Endothelial cell of umbilical vein (primary cell): ENCODE measurements around the gene EXOC3L1. TPM values are rescaled to one million over a fixed set of nuclear protein-coding genes. Genes with fewer than 3 reads are reported as not detected.

Experiments used
- BruUV-seq: library from RNA; stranded (reverse); fragments of 400-500 nt; replicated peaks from 2 replicates; lab custom pipeline; 2021; lab: Mats Ljungman, UMichigan
- CTCF ChIA-PET: fragments of 300-600, 350-600 bp; sonication (Branson Sonifier 250); formaldehyde crosslinking; loops from one replicate; lab custom pipeline; 2021; ENCODE audit warnings: antibody characterized with exemption, inconsistent platforms; lab: Charles Lee
- POLR2A ChIA-PET: fragments of 300-600, 350-600 bp; sonication (Branson Sonifier 250); formaldehyde crosslinking; loops from one replicate; lab custom pipeline; 2021; ENCODE audit warnings: antibody characterized with exemption, inconsistent platforms; lab: Charles Lee
- DNase-seq: peaks from one replicate; pipeline ENCODE4 v3.0.0-alpha.2; 2011; ENCODE audit warnings: low read depth, low spot score
- FAIRE-seq: peaks from 2 replicates; lab custom pipeline; 2011; peaks lifted over from hg19 to GRCh38; lab: Jason Lieb, UNC
- H2AFZ ChIP-seq: 2 replicates; pipeline ENCODE4 v1.6.0; 2012; ENCODE audit warnings: low read depth, low read length, control low read depth, inconsistent platforms
- H3K27ac ChIP-seq: 2 replicates; pipeline ENCODE4 v1.5.1; 2011; ENCODE audit warnings: low read depth, mild to moderate bottlenecking, control low read depth, low read length, moderate library complexity; ENCODE audit not compliant: insufficient read depth
- H3K27me3 ChIP-seq, 2 experiments: 2 replicates each; pipeline versions ENCODE4 v1.6.0 to v1.6.1; 2011; ENCODE audit warnings: low read length in 2 of 2, mixed read lengths in 1 of 2; ENCODE audit not compliant: control insufficient read depth in 2 of 2, insufficient read depth in 2 of 2
- H3K36me3 ChIP-seq, 2 experiments: 2 replicates in 1 of 2; 3 replicates in 1 of 2; pipeline ENCODE4 v1.5.1; 2011; ENCODE audit warnings: low read length in 2 of 2, mild to moderate bottlenecking in 1 of 2, moderate library complexity in 1 of 2; ENCODE audit not compliant: control insufficient read depth in 2 of 2, insufficient read depth in 2 of 2; ENCODE audit errors: extremely low read depth in 1 of 2
- H3K4me1 ChIP-seq: 3 replicates; pipeline ENCODE4 v1.5.1; 2011; ENCODE audit warnings: mild to moderate bottlenecking, low read length; ENCODE audit not compliant: control insufficient read depth, insufficient read depth; ENCODE audit errors: extremely low read depth
- H3K4me2 ChIP-seq: 2 replicates; pipeline ENCODE4 v1.6.1; 2011; ENCODE audit warnings: low read length, control low read depth, mixed read lengths; ENCODE audit not compliant: insufficient read depth
- H3K4me3 ChIP-seq, 3 experiments: fragments of 200-600 bp in 1 of 3; sonication (generic), shearing (Covaris generic) in 1 of 3; replicated peaks in 1 of 3; 2 replicates each; pipeline ENCODE4 v1.5.1; 2011 to 2016; ENCODE audit warnings: control low read depth in 3 of 3, low read length in 3 of 3, mild to moderate bottlenecking in 2 of 3, inconsistent platforms in 1 of 3, low read depth in 1 of 3, moderate library complexity in 1 of 3; ENCODE audit not compliant: insufficient read depth in 1 of 3
- H3K79me2 ChIP-seq: 2 replicates; pipeline ENCODE4 v1.6.0; 2012; ENCODE audit warnings: low read length, inconsistent platforms; ENCODE audit not compliant: control insufficient read depth, insufficient read depth
- H3K9ac ChIP-seq: replicated peaks from 2 replicates; pipeline ENCODE3; 2011; ENCODE audit warnings: low read length, control low read depth; ENCODE audit not compliant: insufficient read depth; ENCODE audit errors: extremely low read depth
- H3K9me1 ChIP-seq: replicated peaks from 3 replicates; pipeline ENCODE4 v1.6.0; 2011; ENCODE audit warnings: mild to moderate bottlenecking, low read length; ENCODE audit not compliant: control insufficient read depth, insufficient read depth; ENCODE audit errors: extremely low read depth
- H3K9me3 ChIP-seq: replicated peaks from 2 replicates; pipeline ENCODE4 v1.5.1; 2012; ENCODE audit warnings: low read length, inconsistent platforms; ENCODE audit not compliant: control insufficient read depth, insufficient read depth
- H4K20me1 ChIP-seq: replicated peaks from 2 replicates; pipeline ENCODE3; 2011; ENCODE audit warnings: mild to moderate bottlenecking, low read length; ENCODE audit not compliant: control insufficient read depth, insufficient read depth; ENCODE audit errors: extremely low read depth
- CTCF ChIP-seq, 2 donors: IDR thresholded peaks; 1 replicate in 1 of 2; 2 replicates in 1 of 2; pipeline ENCODE4 v1.5.1; 2011; ENCODE audit warnings: low read length in 2 of 2, mild to moderate bottlenecking in 2 of 2, moderate library complexity in 2 of 2, control low read depth in 1 of 2, inconsistent platforms in 1 of 2, low read depth in 1 of 2; ENCODE audit not compliant: insufficient read depth in 1 of 2; ENCODE audit errors: extremely low read depth in 1 of 2
- EZH2 ChIP-seq: IDR thresholded peaks from 2 replicates; pipeline ENCODE4 v1.6.1; 2012; ENCODE audit warnings: borderline replicate concordance, low read depth, mild to moderate bottlenecking, moderate library complexity, low read length, inconsistent platforms; ENCODE audit not compliant: severe bottlenecking
- FOS ChIP-seq: IDR thresholded peaks from 2 replicates; pipeline ENCODE4 v1.6.1; 2011; ENCODE audit warnings: mild to moderate bottlenecking, low read length, moderate library complexity, borderline replicate concordance; ENCODE audit not compliant: insufficient read depth
- GATA2 ChIP-seq: IDR thresholded peaks from 2 replicates; pipeline ENCODE4 v1.7.0; 2011; ENCODE audit warnings: low read depth, mild to moderate bottlenecking, moderate library complexity, mixed read lengths, low read length; ENCODE audit not compliant: insufficient read length, insufficient read depth
- JUN ChIP-seq: IDR thresholded peaks from 2 replicates; pipeline ENCODE4 v1.6.1; 2011; ENCODE audit warnings: borderline replicate concordance, low read depth; ENCODE audit not compliant: insufficient read length, insufficient read depth
- MYC ChIP-seq: IDR thresholded peaks from one replicate; pipeline ENCODE4 v1.6.1; 2011; ENCODE audit warnings: mild to moderate bottlenecking, low read depth, low read length
- POLR2A ChIP-seq: IDR thresholded peaks from 2 replicates; pipeline ENCODE4 v1.6.1; 2012; ENCODE audit warnings: low read depth, mild to moderate bottlenecking, control low read depth, low read length
- POLR2AphosphoS5 ChIP-seq: IDR thresholded peaks from 2 replicates; pipeline ENCODE4 v1.6.1; 2012; ENCODE audit warnings: low read depth, mild to moderate bottlenecking, control low read depth, low read length, moderate library complexity; ENCODE audit not compliant: insufficient read depth
- dilution Hi-C: fragments of 300-500 bp; cut with MboI; formaldehyde crosslinking; loops from one replicate; pipeline ENCODE4 v1.15.0; 2019; ENCODE audit warnings: low sequenced_read_pairs; ENCODE audit not compliant: extremely low pct_ligation_motif_present
- intact Hi-C: fragments of 100-400 bp; cut with micrococcal nuclease; formaldehyde crosslinking; loops from one replicate; pipeline ENCODE4 v1.10.0; 2022
- polyA plus RNA-seq, 4 experiments: library from polyadenylated mRNA; depleted of rRNA in 3 of 4; stranded (reverse) in 3 of 4; unstranded in 1 of 4; fragments of >200 nt; gene quantifications; 2 replicates each; pipeline versions ENCODE4 v1.2.1 to v1.2.3, GENCODE V29; 2011 to 2012; ENCODE audit warnings: missing spikeins in 1 of 4
- total RNA-seq: library from RNA; stranded (reverse); gene quantifications from 2 replicates; pipeline ENCODE4 v1.2.3, GENCODE V29; 2021
- TF ChIP-seq, protein P1 (sequence below): IDR thresholded peaks from 2 replicates; pipeline ENCODE4 v1.6.1; 2011; ENCODE audit not compliant: insufficient read depth, insufficient read length

EXOC3L1 gene
- total and polyA plus RNA-seq, 2 donors (not counting 3 experiments of a cell fraction or from before 2014, with no cell fraction given) = 10.8 to 11.6 TPM

DNA sequence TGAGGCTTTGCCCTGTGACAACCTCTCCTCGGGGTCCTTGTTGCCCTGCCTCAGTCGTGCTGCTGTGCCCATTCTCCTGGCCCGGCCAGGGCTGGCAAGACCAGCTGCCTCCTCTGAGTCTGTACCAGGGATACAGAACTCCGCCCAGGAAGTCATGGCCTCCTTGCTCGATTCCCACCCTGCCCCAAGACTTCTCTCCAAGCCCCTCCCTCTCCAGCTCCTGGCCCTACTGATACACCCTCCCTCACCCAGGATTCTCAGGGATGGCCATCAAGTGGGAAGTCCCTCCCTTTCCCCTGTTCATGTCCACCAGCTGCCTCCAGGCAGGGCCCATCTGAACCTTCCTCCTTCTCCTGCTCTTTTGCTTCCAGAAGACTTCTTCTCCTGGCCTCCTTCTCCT lies 25.8 kb upstream of the EXOC3L1 start:
- no peak overlapping the region for H3K9ac ChIP-seq
- ChIA-PET POLR2A (no interaction called here), CTCF (interaction anchor here (1.5 kb wide), 1 partner anchor 13 kb away, joined by 3 read pairs; no protein-coding TSS in a partner anchor)
- no peaks in the 10 kb centered on the region for H3K27me3 ChIP-seq
- H4K20me1 ChIP-seq = no peaks in the 10 kb centered on the region
- DNase-seq (no peak), FAIRE-seq (no peak)
- dilution Hi-C loops = no loop called here
- H2AFZ ChIP-seq = no peak overlapping the region
- no peaks in the 10 kb centered on the region for H3K79me2 ChIP-seq
- no peaks in the 10 kb centered on the region for H3K9me3 ChIP-seq
- H3K36me3 ChIP-seq = no peaks in the 10 kb centered on the region
- H3K4me2 ChIP-seq = no peak overlapping the region
- no TSS peak for BruUV-seq
- intact Hi-C loops = loop anchor here (2.0 kb wide), 1 partner anchor 17 kb away; the partner anchor contains the start of gene ELMO3
- TF ChIP-seq GATA2 = no peak
- TF ChIP-seq, protein P1, sequence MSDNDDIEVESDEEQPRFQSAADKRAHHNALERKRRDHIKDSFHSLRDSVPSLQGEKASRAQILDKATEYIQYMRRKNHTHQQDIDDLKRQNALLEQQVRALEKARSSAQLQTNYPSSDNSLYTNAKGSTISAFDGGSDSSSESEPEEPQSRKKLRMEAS = no peak
- TF ChIP-seq EZH2 = no peak
- no peak for TF ChIP-seq MYC
- TF ChIP-seq POLR2AphosphoS5 = no peak
- no peak for TF ChIP-seq FOS
- no peak for TF ChIP-seq CTCF (IDR thresholded peaks at IDR 0.05; ENCODE audit: extremely low read depth in 1 of 2, insufficient read depth in 1 of 2, low read depth in 1 of 2, low read length in 2 of 2)
- TF ChIP-seq JUN = no peak
- no peak for TF ChIP-seq POLR2A
- no peak overlapping the region for H3K4me3 ChIP-seq
- H3K4me1 ChIP-seq = peaks cover 22% of the 10 kb centered on the region
- no peak overlapping the region for H3K27ac ChIP-seq
- H3K9me1 ChIP-seq = no peaks in the 10 kb centered on the region
